ENCODE data around the gene C17orf113.

DNA sequence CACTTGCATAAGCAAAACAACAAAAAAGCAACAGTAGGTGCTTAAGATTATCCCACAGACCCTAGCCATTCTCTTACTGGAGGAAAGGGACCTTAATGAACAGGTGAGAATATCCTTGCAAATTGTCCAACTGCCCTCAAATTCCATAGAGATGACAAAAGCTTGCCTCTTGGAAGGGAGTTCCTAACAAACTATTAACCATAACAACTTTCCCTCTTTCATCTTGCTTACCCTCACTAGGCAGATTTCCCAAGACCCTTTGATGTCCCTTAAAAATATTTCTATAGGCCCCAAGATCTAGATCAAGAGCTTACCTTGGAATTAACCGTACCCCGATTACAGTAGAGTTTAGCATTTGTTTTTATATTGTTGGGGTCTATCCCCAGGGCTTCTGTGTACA is 62.0 kb downstream of the C17orf113 start:
- TF ChIP-seq REST (IDR thresholded peaks at IDR 0.05; ENCODE audit: insufficient read depth in 1 of 2, low read depth in 2 of 2, low read length in 2 of 2) (no peak), SIN3A (IDR thresholded peaks at IDR 0.05; ENCODE audit: borderline replicate concordance, insufficient read depth, low read length) (no peak), FOXP2 (optimal IDR thresholded peaks at IDR 0.05; ENCODE audit: borderline replicate concordance, extremely low read depth, extremely low read length, insufficient read depth) (no peak), POLR2AphosphoS5 (IDR thresholded peaks at IDR 0.05; ENCODE audit: low read depth, low read length) (no peak)

Data from PFSK-1 (cell line).